Vagina (tissue), 2 donors: Measurements from ENCODE around the gene RAPGEF5.

Experiments used
- CTCF ChIP-seq, 3 experiments: fragments of 450-650 bp in 2 of 3; fragments of 200-600 bp in 1 of 3; sonication (generic) in 1 of 3; IDR thresholded peaks; one replicate each; pipeline ENCODE4 v1.5.1; 2017 to 2019; ENCODE audit warnings: antibody characterized with exemption in 3 of 3, mild to moderate bottlenecking in 2 of 3, moderate library complexity in 2 of 3
- POLR2AphosphoS5 ChIP-seq, 2 donors: sonication (generic); formaldehyde crosslinking; IDR thresholded peaks; one replicate each; pipeline ENCODE4 v1.9.0; 2017; ENCODE audit warnings: antibody characterized with exemption in 2 of 2, mild to moderate bottlenecking in 2 of 2, low read depth in 1 of 2; ENCODE audit not compliant: insufficient read depth in 1 of 2

- TF ChIP-seq CTCF (IDR thresholded peaks at IDR 0.05) (no peak), POLR2AphosphoS5 (IDR thresholded peaks at IDR 0.05; ENCODE audit: insufficient read depth in 1 of 2, low read depth in 1 of 2) (no peak)
These were observed 171.4 kb downstream of the RAPGEF5 start for GRCh38 chr7:22185559-22185958.
